ENCODE results near the gene SLC26A6. TPM values are rescaled to one million over a fixed set of nuclear protein-coding genes. Genes with fewer than 3 reads are reported as not detected.

The SLC26A6 gene
- total RNA-seq, 1 experiment from 2014 or later: 44.9 TPM

- intact Hi-C loops (cut with micrococcal nuclease): no loop called here
- H3K4me1 ChIP-seq (ENCODE audit: insufficient read depth, low read length): no peaks in the 10 kb centered on the region
- TF ChIP-seq EZH2 (IDR thresholded peaks at IDR 0.05; ENCODE audit: low read length, unreplicated experiment) (no peak), CTCF (conservative IDR thresholded peaks at IDR 0.05; ENCODE audit: low read depth, low read length) (no peak), EZH2phosphoT487 (IDR thresholded peaks at IDR 0.05; ENCODE audit: borderline replicate concordance, low read length) (no peak)
- ATAC-seq: no peak
- no peak overlapping the region for H2AFZ ChIP-seq (ENCODE audit: low read length)
- BruUV-seq (replicated peaks): no TSS peak
- no peak overlapping the region for H3K27ac ChIP-seq (ENCODE audit: low read length)
- H3F3A ChIP-seq (ENCODE audit: low read length, unreplicated experiment): no peaks in the 10 kb centered on the region
- ChIA-PET POLR2A (ENCODE audit: unreplicated experiment) (no interaction called here), CTCF (no interaction called here)
- DNase-seq: no peak
- no peak overlapping the region for H3K4me3 ChIP-seq (ENCODE audit: low read length)
- no peaks in the 10 kb centered on the region for H3K9me3 ChIP-seq (ENCODE audit: low read length)
- no peaks in the 10 kb centered on the region for H3K36me3 ChIP-seq (ENCODE audit: low read depth, low read length)
- no peaks in the 10 kb centered on the region for H3K79me2 ChIP-seq (ENCODE audit: low read length)
- H3K9me2 ChIP-seq (replicated peaks; ENCODE audit: low read length): no peaks in the 10 kb centered on the region
- H3K9ac ChIP-seq (ENCODE audit: low read length): no peak overlapping the region
- H3K4me2 ChIP-seq (ENCODE audit: low read length): no peak overlapping the region
- H3K27me3 ChIP-seq (ENCODE audit: low read length): no peaks in the 10 kb centered on the region
- H4K20me1 ChIP-seq (ENCODE audit: low read length): no peaks in the 10 kb centered on the region
These were observed 20.3 kb upstream of the SLC26A6 start for GRCh38 chr3:48655606-48656005.

- ATAC-seq (no peak), DNase-seq (no peak)
- Histone ChIP-seq H3K4me2 (ENCODE audit: low read length) (no peak overlapping the region), H2AFZ (ENCODE audit: low read length) (no peak overlapping the region), H3K27ac (ENCODE audit: low read length) (no peak overlapping the region), H3K27me3 (ENCODE audit: low read length) (no peaks in the 10 kb centered on the region), H3F3A (ENCODE audit: low read length, unreplicated experiment) (no peaks in the 10 kb centered on the region), H3K9me2 (replicated peaks; ENCODE audit: low read length) (no peaks in the 10 kb centered on the region), H3K9ac (ENCODE audit: low read length) (no peak overlapping the region), H3K4me3 (ENCODE audit: low read length) (no peak overlapping the region), H3K79me2 (ENCODE audit: low read length) (no peaks in the 10 kb centered on the region), H3K4me1 (ENCODE audit: insufficient read depth, low read length) (no peaks in the 10 kb centered on the region), H3K9me3 (ENCODE audit: low read length) (no peaks in the 10 kb centered on the region), H4K20me1 (ENCODE audit: low read length) (no peaks in the 10 kb centered on the region), H3K36me3 (ENCODE audit: low read depth, low read length) (no peaks in the 10 kb centered on the region)
- ChIA-PET CTCF (no interaction called here), POLR2A (ENCODE audit: unreplicated experiment) (no interaction called here)
- TF ChIP-seq CTCF (conservative IDR thresholded peaks at IDR 0.05; ENCODE audit: low read depth, low read length) (no peak), EZH2 (IDR thresholded peaks at IDR 0.05; ENCODE audit: low read length, unreplicated experiment) (no peak), EZH2phosphoT487 (IDR thresholded peaks at IDR 0.05; ENCODE audit: borderline replicate concordance, low read length) (no peak)
- intact Hi-C loops (cut with micrococcal nuclease): no loop called here
- BruUV-seq (replicated peaks): no TSS peak
These were observed 19.8 kb upstream of the SLC26A6 start for GRCh38 chr3:48655063-48655462.

GRCh38 chr3:48652923-48653715 lies 17.9 kb upstream of the SLC26A6 start:
- TF ChIP-seq CTCF (conservative IDR thresholded peaks at IDR 0.05; ENCODE audit: low read depth, low read length) (no peak), EZH2phosphoT487 (IDR thresholded peaks at IDR 0.05; ENCODE audit: borderline replicate concordance, low read length) (no peak), EZH2 (IDR thresholded peaks at IDR 0.05; ENCODE audit: low read length, unreplicated experiment) (no peak)
- H3K4me1 ChIP-seq (ENCODE audit: insufficient read depth, low read length): no peaks in the 10 kb centered on the region

More at GRCh38 chr3:48652923-48653715, 17.9 kb upstream of the SLC26A6 start:
- H3K9ac ChIP-seq (ENCODE audit: low read length): no peak overlapping the region
- no peaks in the 10 kb centered on the region for H3K36me3 ChIP-seq (ENCODE audit: low read depth, low read length)
- H3K4me3 ChIP-seq (ENCODE audit: low read length): no peak overlapping the region
- H3K4me2 ChIP-seq (ENCODE audit: low read length): no peak overlapping the region
- no peaks in the 10 kb centered on the region for H3K27me3 ChIP-seq (ENCODE audit: low read length)
- ATAC-seq: 0 out of 2 replicates have a peak, but pooled peaks have one; percentile 14
- intact Hi-C loops (cut with micrococcal nuclease): no loop called here
- CTCF ChIA-PET: no interaction called here
- no peaks in the 10 kb centered on the region for H3K79me2 ChIP-seq (ENCODE audit: low read length)
- POLR2A ChIA-PET (ENCODE audit: unreplicated experiment): no interaction called here
- H3K27ac ChIP-seq (ENCODE audit: low read length): no peak overlapping the region
- no peaks in the 10 kb centered on the region for H3K9me3 ChIP-seq (ENCODE audit: low read length)
- H2AFZ ChIP-seq (ENCODE audit: low read length): no peak overlapping the region
- no peaks in the 10 kb centered on the region for H3K9me2 ChIP-seq (replicated peaks; ENCODE audit: low read length)
- no peaks in the 10 kb centered on the region for H4K20me1 ChIP-seq (ENCODE audit: low read length)
- no TSS peak for BruUV-seq (replicated peaks)
- H3F3A ChIP-seq (ENCODE audit: low read length, unreplicated experiment): no peaks in the 10 kb centered on the region
- DNase-seq: no peak
